ENCODE data around the gene GPATCH4. TPM values are rescaled to one million over a fixed set of nuclear protein-coding genes. Genes with fewer than 3 reads are reported as not detected.
"Not testable (repeated sequence)": the region's sequence is repeated elsewhere in the genome, so short reads cannot be mapped to it uniquely, and the experiment has no call there.

Gene GPATCH4
- total RNA-seq (2014; rRNA removed; shearing (Covaris generic)), result 16.9 and 20.7 TPM in 2 replicates

GRCh38 chr1:156601122-156601830, at the start of gene GPATCH4:
TSS of gene GPATCH4 (minus strand) at chr1:156601479.
- peak; percentile 90 for DNase-seq (ENCODE audit: low read depth)

- DNase-seq (ENCODE audit: low read depth), result peak; percentile 51
These were observed 47.7 kb upstream of the GPATCH4 start for GRCh38 chr1:156648951-156649350.

GRCh38 chr1:156648496-156648895, 47.2 kb upstream of the GPATCH4 start:
- DNase-seq (ENCODE audit: low read depth), result no peak

GRCh38 chr1:156647351-156647750, 46.1 kb upstream of the GPATCH4 start:
- no peak for DNase-seq (ENCODE audit: low read depth)

GRCh38 chr1:156646738-156647211, 45.5 kb upstream of the GPATCH4 start:
- DNase-seq (ENCODE audit: low read depth), result no peak

GRCh38 chr1:156645666-156646065, 44.4 kb upstream of the GPATCH4 start:
- no peak for DNase-seq (ENCODE audit: low read depth)

- DNase-seq (ENCODE audit: low read depth), result no peak
These were observed 43.8 kb upstream of the GPATCH4 start for GRCh38 chr1:156645056-156645455.

- no peak for DNase-seq (ENCODE audit: low read depth)
These were observed 43.4 kb upstream of the GPATCH4 start for GRCh38 chr1:156644640-156645039.

- DNase-seq (ENCODE audit: low read depth), result no peak
These were observed 42.9 kb upstream of the GPATCH4 start for GRCh38 chr1:156644146-156644545.

GRCh38 chr1:156643778-156644092, 42.5 kb upstream of the GPATCH4 start:
- DNase-seq (ENCODE audit: low read depth), result no peak

GRCh38 chr1:156643049-156643777, 41.9 kb upstream of the GPATCH4 start:
- no peak for DNase-seq (ENCODE audit: low read depth)

GRCh38 chr1:156642265-156643048, 41.2 kb upstream of the GPATCH4 start:
- DNase-seq (ENCODE audit: low read depth), result no peak

- no peak for DNase-seq (ENCODE audit: low read depth)
These were observed 40.5 kb upstream of the GPATCH4 start, which contains the start of gene BCAN for GRCh38 chr1:156641761-156642264. TSS of gene BCAN (plus strand) at chr1:156642117. CDS start at chr1:156646055, 3,938 bp downstream.

- DNase-seq (ENCODE audit: low read depth), result no peak
These were observed 39.8 kb upstream of the GPATCH4 start for GRCh38 chr1:156640842-156641706.

GRCh38 chr1:156639601-156640101, 38.4 kb upstream of the GPATCH4 start:
- peak; percentile 98 for DNase-seq (ENCODE audit: low read depth)

- DNase-seq (ENCODE audit: low read depth), result no peak
These were observed 37.1 kb upstream of the GPATCH4 start for GRCh38 chr1:156638189-156638985.

GRCh38 chr1:156632355-156632754, 31.1 kb upstream of the GPATCH4 start:
- no peak for DNase-seq (ENCODE audit: low read depth)

- DNase-seq (ENCODE audit: low read depth), result not testable (repeated sequence)
These were observed 29.9 kb upstream of the GPATCH4 start for GRCh38 chr1:156631152-156631551.

- no peak for DNase-seq (ENCODE audit: low read depth)
These were observed 28.7 kb upstream of the GPATCH4 start for GRCh38 chr1:156629823-156630449.
